ENCODE data around the gene SLC8A1.

Gene SLC8A1

GRCh38 chr2:40457366-40457765, 5.5 kb upstream of the SLC8A1 start:
- TF ChIP-seq REST (IDR thresholded peaks at IDR 0.05; ENCODE audit: insufficient replicate concordance, low read depth) (no peak), SPI1 (IDR thresholded peaks at IDR 0.05; ENCODE audit: borderline replicate concordance, low read depth) (no peak), CTCF (IDR thresholded peaks at IDR 0.05; ENCODE audit: insufficient read depth, low read length) (no peak), GABPA (IDR thresholded peaks at IDR 0.05; ENCODE audit: low read depth) (no peak), POLR2AphosphoS5 (IDR thresholded peaks at IDR 0.05; ENCODE audit: low read depth) (no peak)
- no peak for DNase-seq (ENCODE audit: low read depth in 1 of 2, low spot score in 1 of 2)
- Histone ChIP-seq H3K4me3 (replicated peaks; ENCODE audit: insufficient read depth, low read length) (no peak overlapping the region), H3K27me3 (ENCODE audit: insufficient read depth, poor library complexity, severe bottlenecking) (no peaks in the 10 kb centered on the region), H3K27ac (replicated peaks) (no peak overlapping the region)

- Histone ChIP-seq H3K27me3 (ENCODE audit: insufficient read depth, poor library complexity, severe bottlenecking) (no peaks in the 10 kb centered on the region), H3K4me3 (replicated peaks; ENCODE audit: insufficient read depth, low read length) (no peak overlapping the region), H3K27ac (replicated peaks) (no peak overlapping the region)
- TF ChIP-seq SPI1 (IDR thresholded peaks at IDR 0.05; ENCODE audit: borderline replicate concordance, low read depth) (no peak), GABPA (IDR thresholded peaks at IDR 0.05; ENCODE audit: low read depth) (no peak), CTCF (IDR thresholded peaks at IDR 0.05; ENCODE audit: insufficient read depth, low read length) (no peak), POLR2AphosphoS5 (IDR thresholded peaks at IDR 0.05; ENCODE audit: low read depth) (no peak), REST (IDR thresholded peaks at IDR 0.05; ENCODE audit: insufficient replicate concordance, low read depth) (no peak)
- DNase-seq (ENCODE audit: low read depth in 1 of 2, low spot score in 1 of 2): no peak
Measured at GRCh38 chr2:40456926-40457325, 5.0 kb upstream of the SLC8A1 start.

GRCh38 chr2:40455661-40456060, 3.8 kb upstream of the SLC8A1 start:
- peak; percentile 20 to 75 for DNase-seq (ENCODE audit: low read depth in 1 of 2, low spot score in 1 of 2)
- Histone ChIP-seq H3K27ac (replicated peaks) (peak overlapping the region; percentile 72), H3K27me3 (ENCODE audit: insufficient read depth, poor library complexity, severe bottlenecking) (no peaks in the 10 kb centered on the region), H3K4me3 (replicated peaks; ENCODE audit: insufficient read depth, low read length) (no peak overlapping the region)
- TF ChIP-seq SPI1 (IDR thresholded peaks at IDR 0.05; ENCODE audit: borderline replicate concordance, low read depth): peak; percentile 17; the same call in 1 of the 2 replicates
- no peak for TF ChIP-seq CTCF (IDR thresholded peaks at IDR 0.05; ENCODE audit: insufficient read depth, low read length)

GRCh38 chr2:40454321-40454720, 2.4 kb upstream of the SLC8A1 start:
- Histone ChIP-seq H3K4me3 (replicated peaks; ENCODE audit: insufficient read depth, low read length) (no peak overlapping the region), H3K27ac (replicated peaks) (no peak overlapping the region), H3K27me3 (ENCODE audit: insufficient read depth, poor library complexity, severe bottlenecking) (no peaks in the 10 kb centered on the region)
- no peak for TF ChIP-seq SPI1 (IDR thresholded peaks at IDR 0.05; ENCODE audit: borderline replicate concordance, low read depth)
- no peak for TF ChIP-seq GABPA (IDR thresholded peaks at IDR 0.05; ENCODE audit: low read depth)
- no peak for TF ChIP-seq POLR2AphosphoS5 (IDR thresholded peaks at IDR 0.05; ENCODE audit: low read depth)
- no peak for TF ChIP-seq CTCF (IDR thresholded peaks at IDR 0.05; ENCODE audit: insufficient read depth, low read length)
- no peak for TF ChIP-seq REST (IDR thresholded peaks at IDR 0.05; ENCODE audit: insufficient replicate concordance, low read depth)
- no peak for DNase-seq (ENCODE audit: low read depth in 1 of 2, low spot score in 1 of 2)

Measured in HL-60 (cell line).